Keratinocyte (primary cell): ENCODE data around the gene ACSF3.

Experiments
- CTCF ChIP-seq, 3 experiments: IDR thresholded peaks in 1 of 3; conservative IDR thresholded peaks in 1 of 3; optimal IDR thresholded peaks in 1 of 3; 2 replicates in 2 of 3; 3 replicates in 1 of 3; pipeline versions ENCODE3 to v1.5.1; 2011; ENCODE audit warnings: low read length in 3 of 3, mild to moderate bottlenecking in 3 of 3, moderate library complexity in 2 of 3, control low read depth in 1 of 3, inconsistent platforms in 1 of 3; ENCODE audit not compliant: insufficient read depth in 2 of 3; ENCODE audit errors: extremely low read depth in 1 of 3
- EZH2 ChIP-seq: IDR thresholded peaks from one replicate; pipeline ENCODE4 v1.6.1; 2012; ENCODE audit warnings: inconsistent platforms, mild to moderate bottlenecking, low read length, moderate library complexity

GRCh38 chr16:89137666-89138512 is 44.2 kb downstream of the ACSF3 start:
- TF ChIP-seq CTCF (optimal IDR thresholded peaks at IDR 0.05 in 1 of 3, IDR thresholded peaks at IDR 0.05 in 1 of 3, conservative IDR thresholded peaks at IDR 0.05 in 1 of 3; ENCODE audit: extremely low read depth in 1 of 3, insufficient read depth in 2 of 3, low read length in 3 of 3) (no peak), EZH2 (no peak)
